Activated naive CD4-positive, alpha-beta T cell treated with anti-CD3 and anti-CD28 coated beads for 36 hours (primary cell): Measurements from ENCODE around the gene VWF. TPM values are rescaled to one million over a fixed set of nuclear protein-coding genes. Genes with fewer than 3 reads are reported as not detected.
"Not testable (repeated sequence)": the region's sequence is repeated elsewhere in the genome, so short reads cannot be mapped to it uniquely, and the experiment has no call there.

Source experiments
- CTCF ChIA-PET: fragments of 350-600 bp; sonication (Branson Sonifier 250); formaldehyde crosslinking; loops from one replicate; lab custom pipeline; 2021; ENCODE audit warnings: antibody characterized with exemption; lab: Charles Lee
- DNase-seq: peaks from one replicate; pipeline ENCODE4 v3.0.0-alpha.2; 2020
- H3K27ac Mint-ChIP-seq: one replicate; pipeline ENCODE4 v1.8.0; 2021; ENCODE audit warnings: mild to moderate bottlenecking, mixed read lengths
- H3K27me3 Mint-ChIP-seq: one replicate; pipeline ENCODE4 v1.8.0; 2021; ENCODE audit warnings: low read depth, mixed read lengths
- H3K36me3 Mint-ChIP-seq: one replicate; pipeline ENCODE4 v1.8.0; 2021; ENCODE audit warnings: low read depth, mixed read lengths
- H3K4me1 Mint-ChIP-seq: one replicate; pipeline ENCODE4 v1.8.0; 2021; ENCODE audit warnings: low read depth, mixed read lengths
- H3K4me3 Mint-ChIP-seq: one replicate; pipeline ENCODE4 v1.8.0; 2021; ENCODE audit warnings: mild to moderate bottlenecking, moderate library complexity, mixed read lengths
- H3K9me3 Mint-ChIP-seq: one replicate; pipeline ENCODE4 v1.8.0; 2021; ENCODE audit warnings: mixed read lengths
- intact Hi-C: fragments of 100-400 bp; cut with micrococcal nuclease; formaldehyde crosslinking; loops from one replicate; pipeline ENCODE4 v1.15.1; 2023
- total RNA-seq, 2 experiments: library from RNA; stranded (reverse); gene quantifications; one replicate each; pipeline ENCODE4 v1.2.3, GENCODE V29; 2021

Gene VWF
- total RNA-seq, 2 experiments from 2014 or later, result not detected

DNA sequence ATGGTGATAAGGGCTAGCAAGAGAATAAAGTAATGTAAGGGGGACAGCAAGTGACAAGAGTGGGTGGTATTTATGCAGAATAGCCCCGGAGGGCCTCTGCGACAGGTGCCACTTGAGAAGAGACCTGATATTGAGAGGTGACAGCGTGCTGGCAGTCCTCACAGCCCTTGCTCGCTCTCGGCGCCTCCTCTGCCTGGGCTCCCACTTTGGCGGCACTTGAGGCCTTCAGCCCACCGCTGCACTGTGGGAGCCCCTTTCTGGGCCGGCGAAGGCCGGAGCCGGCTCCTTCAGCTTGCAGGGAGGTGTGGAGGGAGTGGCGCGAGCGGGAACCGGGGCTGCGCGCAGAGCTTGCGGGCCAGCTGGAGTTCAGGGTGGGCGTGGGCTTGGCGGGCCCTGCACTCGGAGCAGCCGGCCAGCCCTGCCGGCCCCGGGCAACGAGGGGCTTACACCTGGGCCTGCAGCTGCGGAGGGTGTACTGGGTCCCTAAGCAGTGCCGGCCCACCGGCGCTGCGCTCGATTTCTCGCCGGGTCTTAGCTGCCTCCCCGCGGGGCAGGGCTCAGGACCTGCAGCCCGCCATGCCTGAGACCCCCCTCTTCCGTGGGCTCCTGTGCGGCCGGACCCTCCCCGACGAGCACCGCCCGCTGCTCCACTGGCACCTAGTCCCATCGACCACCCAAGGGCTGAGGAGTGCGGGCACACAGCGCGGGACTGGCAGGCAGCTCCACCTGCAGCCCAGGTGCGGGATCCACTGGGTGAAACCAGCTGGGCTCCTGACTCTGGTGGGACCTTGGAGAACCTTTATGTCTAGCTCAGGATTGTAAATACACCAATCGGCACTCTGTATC is 34.9 kb upstream of the VWF start:
- DNase-seq, H3K27ac Mint-ChIP-seq, H3K27me3 Mint-ChIP-seq, H3K4me1 Mint-ChIP-seq, H3K9me3 Mint-ChIP-seq, H3K36me3 Mint-ChIP-seq, intact Hi-C loops, H3K4me3 Mint-ChIP-seq: not testable (repeated sequence)
- CTCF ChIA-PET, result interaction anchor here (0.6 to 1.0 kb wide), 2 partner anchors 36 to 121 kb away, joined by 3 read pairs; no protein-coding TSS in a partner anchor

DNA sequence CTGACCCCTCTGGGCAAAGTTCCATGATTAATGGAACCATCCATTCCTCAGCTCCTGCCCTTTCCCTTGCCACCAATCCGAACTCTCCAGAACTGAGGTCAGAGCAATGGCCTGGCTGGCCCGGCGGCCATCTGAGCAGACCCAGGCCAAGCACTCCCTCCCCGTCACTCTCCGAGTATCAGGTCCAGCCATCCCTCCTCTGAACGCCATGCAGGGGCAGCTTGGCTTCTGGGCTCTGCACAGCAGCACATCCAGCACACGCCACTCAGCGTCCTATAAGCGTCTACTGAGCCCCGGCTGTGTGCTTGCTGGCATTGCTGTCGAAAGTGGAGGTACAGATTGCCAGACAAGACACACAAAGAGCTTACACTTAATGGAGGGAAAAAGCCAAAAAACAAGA is 34.3 kb upstream of the VWF start:
- Mint-ChIP-seq H3K27ac (no peak overlapping the region), H3K4me3 (no peak overlapping the region), H3K4me1 (peaks cover 4% of the 10 kb centered on the region), H3K36me3 (no peaks in the 10 kb centered on the region), H3K27me3 (no peaks in the 10 kb centered on the region), H3K9me3 (no peaks in the 10 kb centered on the region)
- intact Hi-C loops, result no loop called here
- CTCF ChIA-PET, result interaction anchor here (0.6 kb wide), 1 partner anchor 121 kb away, joined by 3 read pairs; no protein-coding TSS in a partner anchor
- no peak for DNase-seq

DNA sequence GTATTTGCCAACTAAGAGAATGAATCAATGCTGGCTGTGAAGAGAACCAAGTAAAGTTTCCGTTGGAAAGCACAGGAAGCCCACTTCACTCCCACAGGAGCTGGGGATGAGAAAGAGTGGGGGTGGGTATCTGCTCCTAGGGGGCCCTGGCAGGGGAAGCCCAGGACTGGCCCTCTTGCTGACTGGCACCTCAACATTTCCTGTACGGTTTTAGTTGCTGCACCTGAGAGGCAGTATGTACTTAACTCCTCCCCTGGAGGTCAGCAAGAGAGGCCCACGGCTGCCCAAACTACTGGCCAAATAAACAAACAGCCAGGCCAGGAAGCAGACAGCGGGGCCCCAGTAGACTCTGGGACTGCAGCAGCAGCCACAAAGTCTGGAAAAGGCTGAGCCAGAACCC is 33.8 kb upstream of the VWF start:
- CTCF ChIA-PET, result interaction anchor here (0.6 kb wide), 1 partner anchor 120 kb away, joined by 3 read pairs; no protein-coding TSS in a partner anchor
- intact Hi-C loops, result no loop called here

DNA sequence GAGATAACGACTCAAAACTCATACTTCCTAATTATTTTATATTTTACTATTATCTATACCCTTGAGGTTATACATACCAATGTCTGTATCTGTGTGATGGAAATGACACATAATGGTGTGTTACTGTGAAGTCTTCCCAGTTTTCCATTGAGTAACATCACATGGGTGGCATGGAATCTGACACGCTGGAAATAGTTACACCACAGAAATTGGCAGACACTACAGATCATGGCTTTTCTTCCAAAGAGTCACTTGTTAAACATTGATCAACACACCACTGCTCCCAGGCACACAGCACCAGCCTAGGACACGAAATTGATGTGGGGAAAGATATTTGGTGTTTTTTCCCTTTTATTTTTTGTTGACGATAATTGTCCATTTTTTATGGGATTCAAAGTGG is 33.0 kb upstream of the VWF start:
- intact Hi-C loops, result no loop called here
- no peak for DNase-seq
- Mint-ChIP-seq H3K27me3 (no peaks in the 10 kb centered on the region), H3K9me3 (no peaks in the 10 kb centered on the region), H3K36me3 (no peaks in the 10 kb centered on the region), H3K4me1 (peaks cover 4% of the 10 kb centered on the region), H3K27ac (no peak overlapping the region), H3K4me3 (no peak overlapping the region)
- CTCF ChIA-PET, result no interaction called here

More for the DNA sequence above, 33.8 kb upstream of the VWF start:
- no peak overlapping the region for H3K27ac Mint-ChIP-seq
- H3K9me3 Mint-ChIP-seq, result no peaks in the 10 kb centered on the region
- H3K4me3 Mint-ChIP-seq, result no peak overlapping the region
- H3K36me3 Mint-ChIP-seq, result no peaks in the 10 kb centered on the region
- H3K27me3 Mint-ChIP-seq, result no peaks in the 10 kb centered on the region
- H3K4me1 Mint-ChIP-seq, result peaks cover 4% of the 10 kb centered on the region
- no peak for DNase-seq

DNA sequence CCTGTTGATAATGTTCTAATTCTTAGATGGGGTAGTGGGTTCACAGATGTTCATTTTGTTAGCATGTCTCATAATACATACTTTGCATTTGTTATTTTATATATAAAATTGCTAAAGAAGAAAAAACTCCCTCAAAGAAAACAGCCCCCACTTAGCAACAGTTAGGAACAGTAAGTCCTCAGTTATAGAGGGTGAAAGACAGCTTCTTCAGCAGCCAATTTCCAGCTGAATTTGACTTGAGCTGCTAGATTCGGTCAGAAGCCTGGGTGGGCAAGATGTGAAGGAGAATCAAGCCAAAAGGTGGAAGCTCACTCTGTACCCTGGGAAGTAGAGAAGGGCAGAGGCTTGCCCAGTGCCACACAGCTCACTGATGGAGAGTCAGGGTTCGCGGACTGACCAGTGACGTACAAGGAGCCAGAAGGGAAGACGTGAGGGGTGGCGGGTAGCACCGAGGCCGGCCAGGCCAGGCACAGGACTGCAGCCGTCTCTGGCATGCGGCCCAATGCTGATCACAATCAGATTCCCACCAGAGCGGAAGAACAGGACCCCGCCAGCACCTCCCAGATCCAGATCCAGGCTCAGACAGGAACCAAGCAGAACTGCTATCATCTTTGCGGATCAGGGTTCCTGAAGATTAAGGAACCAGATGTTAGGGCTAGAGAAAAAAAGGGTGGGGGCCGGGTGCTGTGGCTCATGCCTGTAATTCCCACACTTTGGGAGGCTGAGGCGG is 30.4 kb upstream of the VWF start:
- Mint-ChIP-seq H3K36me3 (no peaks in the 10 kb centered on the region), H3K9me3 (no peaks in the 10 kb centered on the region), H3K4me3 (no peak overlapping the region), H3K27me3 (no peaks in the 10 kb centered on the region), H3K27ac (no peak overlapping the region), H3K4me1 (peaks cover 4% of the 10 kb centered on the region)
- DNase-seq, result no peak
- CTCF ChIA-PET, result interaction anchor here (0.6 kb wide), 1 partner anchor 15 kb away, joined by 3 read pairs; no protein-coding TSS in a partner anchor
- intact Hi-C loops, result no loop called here

DNA sequence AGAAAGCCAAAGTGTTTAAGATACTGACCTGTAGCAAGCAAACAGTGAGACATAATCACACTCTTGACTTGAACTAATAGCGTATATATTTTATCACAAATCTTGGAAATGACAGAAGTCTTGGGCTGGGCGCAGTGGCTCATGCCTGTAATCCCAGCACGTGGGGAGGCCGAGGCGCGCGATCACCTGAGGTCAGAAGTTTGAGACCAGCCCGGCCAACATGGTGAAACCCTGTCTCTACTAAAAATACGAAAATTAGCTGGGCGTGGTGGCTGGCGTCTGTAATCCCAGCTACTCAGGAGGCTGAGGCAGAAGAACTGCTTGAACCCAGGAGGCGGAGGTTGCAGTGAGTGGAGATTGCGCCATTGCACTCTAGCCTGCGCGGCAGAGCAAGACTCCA is 24.3 kb upstream of the VWF start:
- intact Hi-C loops, H3K4me3 Mint-ChIP-seq, H3K27ac Mint-ChIP-seq, CTCF ChIA-PET, H3K36me3 Mint-ChIP-seq, DNase-seq, H3K9me3 Mint-ChIP-seq, H3K27me3 Mint-ChIP-seq: not testable (repeated sequence)
- peaks cover 11% of the 10 kb centered on the region for H3K4me1 Mint-ChIP-seq

DNA sequence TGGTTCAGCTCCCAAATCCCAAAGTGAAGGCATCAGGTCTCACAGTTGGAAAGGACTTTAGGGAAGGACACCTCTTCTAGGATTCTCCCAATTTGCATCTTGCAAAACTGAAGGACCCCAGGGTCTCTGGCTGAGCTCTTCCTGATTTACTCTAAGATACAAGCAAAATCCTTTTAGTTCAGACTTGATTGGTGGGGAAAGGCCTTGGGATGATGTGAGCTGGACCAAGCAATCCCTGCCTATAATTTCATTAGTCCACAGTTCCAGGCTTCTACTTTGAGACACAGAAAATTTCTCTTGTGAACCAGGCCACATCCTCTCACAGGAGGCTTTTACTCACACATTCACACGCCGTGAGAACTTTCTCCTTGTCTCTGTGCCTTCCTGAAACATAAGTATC is 23.6 kb upstream of the VWF start:
- intact Hi-C loops, result no loop called here
- Mint-ChIP-seq H3K9me3 (no peaks in the 10 kb centered on the region), H3K27ac (no peak overlapping the region), H3K4me3 (no peak overlapping the region), H3K36me3 (no peaks in the 10 kb centered on the region), H3K4me1 (peaks cover 12% of the 10 kb centered on the region), H3K27me3 (no peaks in the 10 kb centered on the region)
- DNase-seq, result no peak
- CTCF ChIA-PET, result no interaction called here

DNA sequence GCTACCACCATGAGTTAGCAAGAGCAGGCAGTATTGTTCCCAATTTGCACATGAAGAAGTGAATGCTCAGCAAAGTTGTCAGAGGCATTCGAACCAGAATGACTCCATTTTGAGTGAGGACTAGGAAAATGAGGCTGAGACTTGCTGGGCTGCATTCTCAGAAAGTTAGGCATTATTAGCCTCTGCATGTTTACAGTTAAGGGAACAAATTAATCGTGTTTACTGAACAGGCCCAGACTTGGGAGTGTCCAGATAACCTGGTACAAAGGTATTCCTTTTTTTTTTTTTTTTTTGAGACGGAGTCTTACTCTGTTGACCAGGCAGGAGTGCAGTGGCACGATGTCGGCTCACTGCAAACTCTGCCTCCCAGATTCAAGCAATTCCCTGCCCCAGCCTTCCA is 22.5 kb upstream of the VWF start:
- no peak for DNase-seq
- Mint-ChIP-seq H3K27ac (no peak overlapping the region), H3K4me3 (no peak overlapping the region), H3K9me3 (no peaks in the 10 kb centered on the region), H3K36me3 (no peaks in the 10 kb centered on the region), H3K4me1 (peaks cover 21% of the 10 kb centered on the region), H3K27me3 (no peaks in the 10 kb centered on the region)
- CTCF ChIA-PET, result no interaction called here
- intact Hi-C loops, result no loop called here

DNA sequence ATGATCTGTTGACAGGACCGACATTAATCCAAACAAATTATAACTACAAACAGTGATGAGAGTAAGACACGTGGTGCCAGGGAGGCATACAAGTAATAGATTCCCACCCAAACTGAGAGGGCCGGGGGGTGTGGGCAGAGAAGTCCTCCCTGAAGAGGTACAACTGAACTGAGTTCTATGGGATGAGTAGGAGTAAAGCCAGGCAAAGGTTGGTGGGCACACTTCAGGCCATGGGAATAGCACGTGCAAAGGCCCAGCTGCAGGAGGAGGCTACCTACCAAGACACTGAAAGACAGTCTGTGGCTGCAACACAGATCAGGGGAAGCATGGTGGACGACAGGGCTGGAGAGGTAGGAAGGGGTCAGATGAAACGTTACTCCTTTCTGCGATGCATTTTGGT is 22.0 kb upstream of the VWF start:
- no peaks in the 10 kb centered on the region for H3K9me3 Mint-ChIP-seq
- peaks cover 25% of the 10 kb centered on the region for H3K4me1 Mint-ChIP-seq
- H3K4me3 Mint-ChIP-seq, result no peak overlapping the region
- H3K36me3 Mint-ChIP-seq, result no peaks in the 10 kb centered on the region
- H3K27ac Mint-ChIP-seq, result no peak overlapping the region
- intact Hi-C loops, result no loop called here
- CTCF ChIA-PET, result no interaction called here
- no peaks in the 10 kb centered on the region for H3K27me3 Mint-ChIP-seq
- no peak for DNase-seq

DNA sequence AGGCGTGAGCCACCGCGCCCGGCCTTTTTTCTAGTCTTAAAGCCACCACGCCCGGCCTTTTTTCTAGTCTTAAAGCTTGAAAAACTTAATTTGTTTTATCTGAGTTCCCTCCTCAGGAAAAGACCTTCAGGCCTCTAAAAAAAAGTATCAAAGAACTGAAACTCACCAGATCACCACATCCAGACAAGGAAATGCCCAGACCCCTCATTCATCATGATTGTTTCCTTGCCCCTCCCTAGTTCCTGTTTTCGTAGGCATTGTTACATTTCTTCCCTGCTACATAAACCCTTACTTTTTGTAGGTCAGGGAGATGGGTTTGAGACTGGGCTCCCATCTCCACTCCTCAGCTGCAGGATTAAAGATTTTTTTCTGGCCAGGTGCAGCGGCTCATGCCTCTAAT is 21.1 kb upstream of the VWF start:
- DNase-seq, result no peak
- intact Hi-C loops, result no loop called here
- Mint-ChIP-seq H3K4me3 (no peak overlapping the region), H3K4me1 (peaks cover 34% of the 10 kb centered on the region), H3K9me3 (no peaks in the 10 kb centered on the region), H3K27ac (no peak overlapping the region), H3K27me3 (no peaks in the 10 kb centered on the region), H3K36me3 (no peaks in the 10 kb centered on the region)
- CTCF ChIA-PET, result no interaction called here

DNA sequence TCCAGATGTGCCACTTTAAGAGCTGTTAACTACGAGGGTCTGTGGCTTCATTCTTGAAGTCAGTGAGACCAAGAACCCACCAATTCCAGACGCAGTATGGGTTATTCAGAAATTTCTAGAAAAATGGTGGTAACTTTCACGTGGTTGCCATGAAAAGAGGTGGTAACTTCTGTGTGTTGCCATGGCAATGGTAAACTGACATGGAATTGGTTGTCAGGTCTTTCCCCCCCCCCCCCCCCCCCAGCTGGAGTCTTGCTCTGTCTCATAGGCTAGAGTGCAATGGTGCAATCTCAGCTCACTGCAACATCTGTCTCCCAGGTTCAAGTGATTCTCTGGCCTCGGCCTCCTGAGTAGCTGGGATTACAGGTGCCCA is 18.8 kb upstream of the VWF start:
- no peak for DNase-seq
- no peak overlapping the region for H3K27ac Mint-ChIP-seq
- no peaks in the 10 kb centered on the region for H3K27me3 Mint-ChIP-seq
- H3K9me3 Mint-ChIP-seq, result no peaks in the 10 kb centered on the region
- H3K36me3 Mint-ChIP-seq, result no peaks in the 10 kb centered on the region
- CTCF ChIA-PET, result interaction anchor here (0.7 kb wide), 1 partner anchor 9 kb away, joined by 3 read pairs; no protein-coding TSS in a partner anchor
- H3K4me1 Mint-ChIP-seq, result peaks cover 51% of the 10 kb centered on the region
- no peak overlapping the region for H3K4me3 Mint-ChIP-seq
- intact Hi-C loops, result loop anchor here (5.0 kb wide), 1 partner anchor 71 kb away; no protein-coding TSS in a partner anchor

DNA sequence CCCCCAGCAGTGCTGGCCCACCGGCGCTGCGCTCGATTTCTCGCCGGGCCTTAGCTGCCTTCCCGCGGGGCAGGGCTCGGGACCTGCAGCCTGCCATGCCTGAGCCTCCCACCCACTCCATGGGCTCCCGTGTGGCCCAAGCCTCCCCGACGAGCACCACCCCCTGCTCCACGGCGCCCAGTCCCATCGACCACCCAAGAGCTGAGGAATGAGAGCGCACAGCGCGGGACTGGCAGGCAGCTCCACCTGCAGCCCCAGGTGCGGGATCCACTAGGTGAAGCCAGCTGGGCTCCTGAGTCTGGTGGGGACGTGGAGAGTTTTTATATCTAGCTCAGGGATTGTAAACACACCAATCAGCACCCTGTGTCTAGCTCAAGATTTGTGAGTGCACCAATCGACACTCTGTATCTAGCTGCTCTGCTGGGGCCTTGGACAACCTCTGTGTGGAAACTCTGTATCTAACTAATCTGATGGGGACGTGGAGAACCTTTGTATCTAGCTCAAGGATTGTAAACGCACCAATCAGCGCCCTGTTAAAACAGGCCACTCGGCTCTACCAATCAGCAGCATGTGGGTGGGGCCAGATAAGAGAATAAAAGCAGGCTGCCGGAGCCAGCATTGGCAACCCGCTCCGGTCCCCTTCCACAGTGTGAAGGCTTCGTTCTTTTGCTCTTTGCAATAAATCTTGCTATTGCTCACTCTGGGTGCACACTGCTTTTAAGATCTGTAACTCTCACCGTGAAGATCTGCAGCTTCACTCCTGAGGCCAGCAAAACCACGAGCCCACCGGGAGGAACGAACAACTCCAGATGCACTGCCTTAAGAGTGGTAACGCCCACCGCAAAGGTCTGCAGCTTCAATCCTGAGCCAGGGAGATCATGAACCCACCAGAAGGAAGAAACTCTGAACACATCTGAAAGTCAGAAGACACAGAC is 18.2 kb upstream of the VWF start:
- not testable (repeated sequence) for H3K27me3 Mint-ChIP-seq, H3K27ac Mint-ChIP-seq, H3K9me3 Mint-ChIP-seq, H3K36me3 Mint-ChIP-seq, DNase-seq, H3K4me3 Mint-ChIP-seq
- peaks cover 48% of the 10 kb centered on the region for H3K4me1 Mint-ChIP-seq
- intact Hi-C loops, result loop anchor here (5.0 kb wide), 1 partner anchor 70 kb away; no protein-coding TSS in a partner anchor
- CTCF ChIA-PET, result interaction anchor here (0.7 to 1.8 kb wide), 4 partner anchors 9 to 143 kb away, joined by 3 to 5 read pairs (median 4); no protein-coding TSS in a partner anchor
